ENCODE data around the gene COPG2.
"Not testable (repeated sequence)": the region's sequence is repeated elsewhere in the genome, so short reads cannot be mapped to it uniquely, and the experiment has no call there.

Gene COPG2

DNA sequence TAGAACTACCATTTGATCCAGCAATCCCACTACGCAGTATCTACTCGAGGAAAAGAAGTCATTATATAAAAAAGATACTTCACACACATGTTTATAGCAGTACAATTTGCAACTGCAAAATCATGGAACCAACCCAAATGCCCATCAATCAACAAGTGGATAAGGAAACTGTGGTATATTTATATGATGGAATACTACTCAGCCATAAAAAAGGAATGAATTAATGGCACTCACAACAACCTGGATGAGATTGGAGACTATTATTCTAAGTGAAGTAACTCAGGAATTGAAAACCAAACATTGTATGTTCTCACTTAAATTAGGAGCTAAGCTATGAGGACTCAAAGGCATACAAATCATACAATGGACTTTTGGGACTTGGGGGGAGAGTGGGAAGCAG lies 82.6 kb downstream of the COPG2 start:
- H3K79me2 ChIP-seq (ENCODE audit: control insufficient read depth, low read length); H3K9me2 ChIP-seq (replicated peaks; ENCODE audit: control insufficient read depth, low read length): not testable (repeated sequence)

DNA sequence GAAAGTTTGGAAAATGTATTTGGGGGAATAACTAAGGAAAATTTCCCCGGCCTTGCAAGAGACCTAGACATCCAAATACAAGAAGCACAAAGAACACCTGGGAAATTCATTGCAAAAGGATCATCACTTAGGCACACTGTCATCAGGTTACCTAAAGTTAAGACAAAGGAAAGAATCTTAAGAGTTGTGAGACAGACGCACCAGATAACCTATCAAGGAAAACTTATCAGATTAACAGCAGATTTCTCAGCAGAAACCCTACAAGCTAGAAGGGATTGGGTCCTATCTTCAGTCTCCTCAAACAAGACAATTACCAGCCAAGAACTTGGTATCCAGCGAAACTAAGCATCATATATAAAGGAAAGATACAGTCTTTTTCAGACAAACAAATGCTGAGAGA lies 93.4 kb downstream of the COPG2 start:
- not testable (repeated sequence) for H3K36me3 ChIP-seq (ENCODE audit: control insufficient read depth, low read length); H3K4me2 ChIP-seq (ENCODE audit: low read length); H3K27ac ChIP-seq (ENCODE audit: low read depth, low read length); H3K4me1 ChIP-seq (ENCODE audit: control insufficient read depth, low read length); H3K27me3 ChIP-seq (ENCODE audit: control insufficient read depth, low read length); H3K9me3 ChIP-seq (ENCODE audit: control insufficient read depth, insufficient read depth, low read length); H3F3A ChIP-seq (ENCODE audit: control insufficient read depth, insufficient read depth); H3K9me2 ChIP-seq (replicated peaks; ENCODE audit: control insufficient read depth, low read length); H4K20me1 ChIP-seq (ENCODE audit: control insufficient read depth, insufficient read depth, low read depth, low read length); H3K4me3 ChIP-seq (ENCODE audit: low read length); H3K79me2 ChIP-seq (ENCODE audit: control insufficient read depth, low read length)

More for the DNA sequence above, 82.6 kb downstream of the COPG2 start:
- H3K27me3 ChIP-seq (ENCODE audit: control insufficient read depth, low read length); H3K27ac ChIP-seq (ENCODE audit: low read depth, low read length); H3K4me1 ChIP-seq (ENCODE audit: control insufficient read depth, low read length); H3K4me2 ChIP-seq (ENCODE audit: low read length); H4K20me1 ChIP-seq (ENCODE audit: control insufficient read depth, insufficient read depth, low read depth, low read length); H3K9me3 ChIP-seq (ENCODE audit: control insufficient read depth, insufficient read depth, low read length); H3F3A ChIP-seq (ENCODE audit: control insufficient read depth, insufficient read depth); H3K36me3 ChIP-seq (ENCODE audit: control insufficient read depth, low read length); H3K4me3 ChIP-seq (ENCODE audit: low read length): not testable (repeated sequence)

DNA sequence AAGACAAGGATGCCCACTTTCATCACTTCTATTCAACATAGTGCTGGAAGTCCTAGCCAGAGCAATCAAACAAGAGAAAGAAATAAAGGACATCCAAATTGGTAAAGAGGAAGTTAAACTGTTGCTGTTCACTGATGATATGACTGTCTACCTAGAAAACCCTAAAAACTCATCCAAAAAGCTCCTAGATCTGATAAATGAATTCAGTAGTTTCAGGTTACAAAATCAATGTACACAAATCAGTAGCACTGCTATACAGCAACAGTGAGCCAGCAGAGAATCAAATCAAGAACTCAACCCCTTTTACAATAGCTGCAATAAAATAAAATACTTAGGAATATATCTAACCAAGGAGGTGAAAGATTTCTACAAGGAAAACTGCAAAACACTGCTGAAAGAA lies 98.4 kb downstream of the COPG2 start:
- not testable (repeated sequence) for H3K27me3 ChIP-seq (ENCODE audit: control insufficient read depth, low read length); H3K4me3 ChIP-seq (ENCODE audit: low read length); H3K4me2 ChIP-seq (ENCODE audit: low read length); H3K36me3 ChIP-seq (ENCODE audit: control insufficient read depth, low read length); H3K9me2 ChIP-seq (replicated peaks; ENCODE audit: control insufficient read depth, low read length); H3K27ac ChIP-seq (ENCODE audit: low read depth, low read length); H4K20me1 ChIP-seq (ENCODE audit: control insufficient read depth, insufficient read depth, low read depth, low read length); H3F3A ChIP-seq (ENCODE audit: control insufficient read depth, insufficient read depth); H3K79me2 ChIP-seq (ENCODE audit: control insufficient read depth, low read length); H3K4me1 ChIP-seq (ENCODE audit: control insufficient read depth, low read length)
- H3K9me3 ChIP-seq (ENCODE audit: control insufficient read depth, insufficient read depth, low read length): peaks cover 11% of the 10 kb centered on the region; the same call in 1 of the 2 replicates

DNA sequence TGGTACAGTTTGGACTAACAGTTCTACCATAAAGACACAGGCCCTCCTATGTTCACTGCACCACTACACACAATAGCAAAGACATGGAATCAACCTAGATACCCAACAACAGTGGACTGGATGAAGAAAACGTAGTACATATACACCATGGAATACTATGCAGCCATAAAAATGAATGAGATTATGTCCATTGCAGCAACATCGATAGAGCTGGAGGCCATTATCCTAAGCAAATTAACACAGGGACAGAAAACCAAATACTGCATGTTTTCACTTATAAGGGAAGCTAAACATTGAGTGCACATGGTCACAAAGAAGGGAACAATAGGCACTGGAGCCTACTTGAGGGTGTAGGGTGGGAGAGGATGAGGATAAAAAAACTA lies 101.7 kb downstream of the COPG2 start:
- Histone ChIP-seq H3K9me2 (replicated peaks; ENCODE audit: control insufficient read depth, low read length) (no peaks in the 10 kb centered on the region), H3K4me3 (ENCODE audit: low read length) (no peak overlapping the region), H3K79me2 (ENCODE audit: control insufficient read depth, low read length) (no peaks in the 10 kb centered on the region), H3F3A (ENCODE audit: control insufficient read depth, insufficient read depth) (no peaks in the 10 kb centered on the region), H3K4me1 (ENCODE audit: control insufficient read depth, low read length) (no peaks in the 10 kb centered on the region), H3K4me2 (ENCODE audit: low read length) (no peak overlapping the region), H3K9me3 (ENCODE audit: control insufficient read depth, insufficient read depth, low read length) (peaks cover 16% of the 10 kb centered on the region; the same call in 1 of the 2 replicates), H4K20me1 (ENCODE audit: control insufficient read depth, insufficient read depth, low read depth, low read length) (no peaks in the 10 kb centered on the region), H3K27ac (ENCODE audit: low read depth, low read length) (no peak overlapping the region), H3K27me3 (ENCODE audit: control insufficient read depth, low read length) (no peaks in the 10 kb centered on the region), H3K36me3 (ENCODE audit: control insufficient read depth, low read length) (no peaks in the 10 kb centered on the region)
- TF ChIP-seq EZH2phosphoT487 (IDR thresholded peaks at IDR 0.05; ENCODE audit: borderline replicate concordance, low read length): no peak
- TF ChIP-seq, protein P1, sequence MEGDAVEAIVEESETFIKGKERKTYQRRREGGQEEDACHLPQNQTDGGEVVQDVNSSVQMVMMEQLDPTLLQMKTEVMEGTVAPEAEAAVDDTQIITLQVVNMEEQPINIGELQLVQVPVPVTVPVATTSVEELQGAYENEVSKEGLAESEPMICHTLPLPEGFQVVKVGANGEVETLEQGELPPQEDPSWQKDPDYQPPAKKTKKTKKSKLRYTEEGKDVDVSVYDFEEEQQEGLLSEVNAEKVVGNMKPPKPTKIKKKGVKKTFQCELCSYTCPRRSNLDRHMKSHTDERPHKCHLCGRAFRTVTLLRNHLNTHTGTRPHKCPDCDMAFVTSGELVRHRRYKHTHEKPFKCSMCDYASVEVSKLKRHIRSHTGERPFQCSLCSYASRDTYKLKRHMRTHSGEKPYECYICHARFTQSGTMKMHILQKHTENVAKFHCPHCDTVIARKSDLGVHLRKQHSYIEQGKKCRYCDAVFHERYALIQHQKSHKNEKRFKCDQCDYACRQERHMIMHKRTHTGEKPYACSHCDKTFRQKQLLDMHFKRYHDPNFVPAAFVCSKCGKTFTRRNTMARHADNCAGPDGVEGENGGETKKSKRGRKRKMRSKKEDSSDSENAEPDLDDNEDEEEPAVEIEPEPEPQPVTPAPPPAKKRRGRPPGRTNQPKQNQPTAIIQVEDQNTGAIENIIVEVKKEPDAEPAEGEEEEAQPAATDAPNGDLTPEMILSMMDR (IDR thresholded peaks at IDR 0.05; ENCODE audit: low read depth, low read length, poor library complexity, severe bottlenecking): no peak

GRCh38 chr7:130566168-130566897 lies 102.2 kb downstream of the COPG2 start:
- Histone ChIP-seq H3K9me2 (replicated peaks; ENCODE audit: control insufficient read depth, low read length) (no peaks in the 10 kb centered on the region), H3K4me3 (ENCODE audit: low read length) (no peak overlapping the region), H4K20me1 (ENCODE audit: control insufficient read depth, insufficient read depth, low read depth, low read length) (no peaks in the 10 kb centered on the region), H3K27ac (ENCODE audit: low read depth, low read length) (no peak overlapping the region), H3K9me3 (ENCODE audit: control insufficient read depth, insufficient read depth, low read length) (peaks cover 16% of the 10 kb centered on the region; the same call in 1 of the 2 replicates), H3K79me2 (ENCODE audit: control insufficient read depth, low read length) (no peaks in the 10 kb centered on the region), H3K4me2 (ENCODE audit: low read length) (no peak overlapping the region), H3K36me3 (ENCODE audit: control insufficient read depth, low read length) (no peaks in the 10 kb centered on the region), H3K4me1 (ENCODE audit: control insufficient read depth, low read length) (no peaks in the 10 kb centered on the region; the same call in 1 of the 2 replicates), H3F3A (ENCODE audit: control insufficient read depth, insufficient read depth) (no peaks in the 10 kb centered on the region), H3K27me3 (ENCODE audit: control insufficient read depth, low read length) (no peaks in the 10 kb centered on the region)
- TF ChIP-seq EZH2phosphoT487 (IDR thresholded peaks at IDR 0.05; ENCODE audit: borderline replicate concordance, low read length): no peak
- TF ChIP-seq, protein P1 (IDR thresholded peaks at IDR 0.05; ENCODE audit: low read depth, low read length, poor library complexity, severe bottlenecking): no peak
